ENCODE results near the gene ZNF148.

Gene ZNF148

GRCh38 chr3:125191256-125191655 is 183.9 kb downstream of the ZNF148 start:
- DNase-seq (ENCODE audit: low read depth in 2 of 2): no peak

GRCh38 chr3:125190786-125191185 is 184.3 kb downstream of the ZNF148 start:
- no peak for DNase-seq (ENCODE audit: low read depth in 2 of 2)

- no peak for DNase-seq (ENCODE audit: low read depth in 2 of 2)
Observed at GRCh38 chr3:125189378-125190165, 185.6 kb downstream of the ZNF148 start.

GRCh38 chr3:125188955-125189354 is 186.2 kb downstream of the ZNF148 start:
- no peak for DNase-seq (ENCODE audit: low read depth in 2 of 2)

GRCh38 chr3:125187599-125187910 is 187.6 kb downstream of the ZNF148 start:
- DNase-seq (ENCODE audit: low read depth in 2 of 2): no peak

GRCh38 chr3:125186800-125187598 is 188.1 kb downstream of the ZNF148 start:
- no peak for DNase-seq (ENCODE audit: low read depth in 2 of 2)

- no peak for DNase-seq (ENCODE audit: low read depth in 2 of 2)
Observed at GRCh38 chr3:125186261-125186787, 188.8 kb downstream of the ZNF148 start.

- DNase-seq (ENCODE audit: low read depth in 2 of 2): no peak
Observed at GRCh38 chr3:125185805-125186204, 189.3 kb downstream of the ZNF148 start.

- no peak for DNase-seq (ENCODE audit: low read depth in 2 of 2)
Observed at GRCh38 chr3:125179884-125180240, 195.3 kb downstream of the ZNF148 start.

GRCh38 chr3:125179143-125179883 is 195.8 kb downstream of the ZNF148 start:
- no peak for DNase-seq (ENCODE audit: low read depth in 2 of 2)

- DNase-seq (ENCODE audit: low read depth in 2 of 2): no peak
Observed at GRCh38 chr3:125177746-125178145, 197.4 kb downstream of the ZNF148 start.

Measured in stimulated activated CD8-positive, alpha-beta memory T cell treated with anti-CD3 and anti-CD28 coated beads, Interleukin-2, amount 100 ng/mL, for 1 hour (primary cell).